K562 (cell line): ENCODE results near the gene MFSD11. TPM values are rescaled to one million over a fixed set of nuclear protein-coding genes. Genes with fewer than 3 reads are reported as not detected.

Source experiments
- ATAC-seq: fragments of 200-7000 bp; cut with Tn5 transposase; 3 replicates; pipeline ENCODE4 v1.9.1; 2020; ENCODE audit warnings: moderate library complexity
- BruUV-seq: library from RNA; stranded (reverse); fragments of 400-500 nt; replicated peaks from 2 replicates; lab custom pipeline; 2021; lab: Mats Ljungman, UMichigan
- CTCF ChIA-PET: fragments of 300-600 bp; formaldehyde crosslinking; extraction: SDS; loops from one replicate; lab custom pipeline; 2021; ENCODE audit warnings: low intra/inter-chr PET ratio; lab: Yijun Ruan, JAX
- POLR2A ChIA-PET: fragments of 300-600, 350-650 bp; sonication (Branson Sonifier 250); formaldehyde crosslinking; extraction: SDS; loops from one replicate; lab custom pipeline; 2021; ENCODE audit warnings: antibody characterized with exemption, inconsistent platforms; lab: Yijun Ruan, JAX
- DNase-seq, 4 experiments: peaks; one replicate each; pipeline versions ENCODE4 v3.0.0 to v3.0.0-alpha.2; 2011 to 2018; ENCODE audit warnings: low spot score in 3 of 4, mixed read lengths in 3 of 4; ENCODE audit errors: extremely low read depth in 1 of 4
- FAIRE-seq: peaks from 2 replicates; lab custom pipeline; 2011; peaks lifted over from hg19 to GRCh38; lab: Jason Lieb, UNC
- H2AFZ ChIP-seq: 2 replicates; pipeline ENCODE4 v1.6.0; 2011; ENCODE audit warnings: low read depth, low read length, control low read depth, inconsistent platforms
- H3K27ac ChIP-seq: fragments of 200-600 bp; 3 replicates; pipeline ENCODE4 v1.8.0; 2011; ENCODE audit warnings: low read depth, mild to moderate bottlenecking, control low read depth, inconsistent platforms, low read length, moderate library complexity, mixed read lengths; ENCODE audit errors: extremely low read depth
- H3K27me3 ChIP-seq, 2 experiments: fragments of 300-600 bp in 1 of 2; 2 replicates in 1 of 2; 3 replicates in 1 of 2; pipeline versions ENCODE4 v1.6.0 to v1.8.0; 2011; ENCODE audit warnings: inconsistent platforms in 2 of 2, low read length in 2 of 2, mild to moderate bottlenecking in 1 of 2, mixed read lengths in 1 of 2, moderate library complexity in 1 of 2; ENCODE audit not compliant: control insufficient read depth in 2 of 2, insufficient read depth in 2 of 2
- H3K36me3 ChIP-seq: fragments of 300-600 bp; 3 replicates; pipeline ENCODE4 v1.8.0; 2011; ENCODE audit warnings: mild to moderate bottlenecking, low read length, inconsistent platforms; ENCODE audit not compliant: control insufficient read depth, insufficient read depth
- H3K4me1 ChIP-seq, 2 experiments: fragments of 200-600 bp in 1 of 2; replicated peaks in 1 of 2; 2 replicates in 1 of 2; 3 replicates in 1 of 2; pipeline versions ENCODE4 v1.5.1 to v1.8.0; 2011; ENCODE audit warnings: inconsistent platforms in 2 of 2, low read length in 2 of 2, mild to moderate bottlenecking in 1 of 2, mixed read lengths in 1 of 2, moderate library complexity in 1 of 2; ENCODE audit not compliant: control insufficient read depth in 2 of 2, insufficient read depth in 2 of 2
- H3K4me2 ChIP-seq: 2 replicates; pipeline ENCODE4 v1.6.1; 2011; ENCODE audit warnings: low read length, control low read depth, inconsistent platforms, mixed read lengths; ENCODE audit not compliant: insufficient read depth
- H3K4me3 ChIP-seq: fragments of 200-600 bp; sonication (generic), shearing (Covaris generic); 2 replicates; pipeline ENCODE4 v1.5.1; 2016; ENCODE audit warnings: control low read depth, inconsistent platforms
- H3K79me2 ChIP-seq: fragments of 200-600 bp; 3 replicates; pipeline ENCODE4 v1.8.0; 2011; ENCODE audit warnings: low read length, inconsistent platforms; ENCODE audit not compliant: control insufficient read depth, insufficient read depth
- H3K9ac ChIP-seq, 2 experiments: 2 replicates each; pipeline versions ENCODE4 v1.6.0 to v1.6.1; 2011; ENCODE audit warnings: low read depth in 2 of 2, low read length in 2 of 2, control low read depth in 1 of 2, inconsistent platforms in 1 of 2, mild to moderate bottlenecking in 1 of 2, mixed read lengths in 1 of 2; ENCODE audit not compliant: insufficient read depth in 1 of 2
- H3K9me1 ChIP-seq: one replicate; pipeline ENCODE4 v1.6.0; 2011; ENCODE audit warnings: inconsistent platforms, mild to moderate bottlenecking, low read length, moderate library complexity; ENCODE audit not compliant: control insufficient read depth, insufficient read depth
- H3K9me3 ChIP-seq: replicated peaks from 2 replicates; pipeline ENCODE4 v1.5.1; 2011; ENCODE audit warnings: low read depth, low read length, inconsistent platforms; ENCODE audit not compliant: control insufficient read depth, insufficient read depth
- H4K20me1 ChIP-seq: replicated peaks from 2 replicates; pipeline ENCODE4 v1.6.1; 2011; ENCODE audit warnings: low read length, inconsistent platforms, mixed read lengths; ENCODE audit not compliant: control insufficient read depth, insufficient read depth
- EP400 ChIP-seq: fragments of 450-650 bp; IDR thresholded peaks from 2 replicates; pipeline ENCODE4 v1.6.1; 2017; ENCODE audit warnings: antibody characterized with exemption, mild to moderate bottlenecking, moderate library complexity
- FOXK2 ChIP-seq, 2 experiments: fragments of 450-650 bp; IDR thresholded peaks in 1 of 2; conservative IDR thresholded peaks in 1 of 2; 2 replicates each; pipeline ENCODE4 v1.6.1; 2016; ENCODE audit warnings: low read depth in 2 of 2, mild to moderate bottlenecking in 1 of 2
- FOXM1 ChIP-seq, 2 experiments: fragments of 450-650 bp in 1 of 2; sonication (generic) in 1 of 2; formaldehyde crosslinking in 1 of 2; IDR thresholded peaks; 2 replicates each; pipeline versions ENCODE4 v1.6.1 to v1.9.0; 2017 to 2022; ENCODE audit warnings: low read depth in 2 of 2, mild to moderate bottlenecking in 2 of 2, missing genetic modification reagents in 1 of 2, moderate library complexity in 1 of 2
- ID3 ChIP-seq, 2 experiments: fragments of 250-450 bp in 1 of 2; fragments of 450-650 bp in 1 of 2; sonication (Bioruptor Pico) in 1 of 2; IDR thresholded peaks; 2 replicates each; pipeline versions ENCODE4 v1.6.1 to v1.8.0; 2016 to 2021; ENCODE audit warnings: mild to moderate bottlenecking in 2 of 2, moderate library complexity in 2 of 2, missing compliant biosample characterization in 1 of 2, missing genetic modification characterization in 1 of 2
- KDM5B ChIP-seq: fragments of 200-600 bp; sonication (generic); IDR thresholded peaks from 2 replicates; pipeline ENCODE4 v1.6.1; 2012; ENCODE audit warnings: low read depth, mild to moderate bottlenecking, moderate library complexity, low read length, control low read depth, inconsistent platforms; ENCODE audit not compliant: insufficient replicate concordance
- L3MBTL2 ChIP-seq: fragments of 450-650 bp; IDR thresholded peaks from 2 replicates; pipeline ENCODE4 v1.6.1; 2016; ENCODE audit warnings: mild to moderate bottlenecking, moderate library complexity
- MEIS2 ChIP-seq: fragments of 450-650 bp; IDR thresholded peaks from 2 replicates; pipeline ENCODE4 v1.6.1; 2014; ENCODE audit warnings: mild to moderate bottlenecking; ENCODE audit not compliant: partially characterized antibody
- NFIC ChIP-seq: fragments of 450-650 bp; IDR thresholded peaks from 2 replicates; pipeline ENCODE4 v1.6.1; 2017; ENCODE audit warnings: mild to moderate bottlenecking, inconsistent platforms
- NFIX ChIP-seq: fragments of 250-450 bp; sonication (Bioruptor Pico); IDR thresholded peaks from 2 replicates; pipeline ENCODE4 v1.4.0; 2020; ENCODE audit warnings: low read depth, mild to moderate bottlenecking, moderate library complexity
- SP1 ChIP-seq: sonication (generic); formaldehyde crosslinking; IDR thresholded peaks from 2 replicates; pipeline ENCODE4 v1.8.1; 2022; ENCODE audit warnings: mild to moderate bottlenecking, missing genetic modification reagents
- SUPT5H ChIP-seq: fragments of 450-650 bp; IDR thresholded peaks from 2 replicates; pipeline ENCODE4 v1.6.1; 2016
- TCF3 ChIP-seq: sonication (generic); formaldehyde crosslinking; IDR thresholded peaks from 2 replicates; pipeline ENCODE4 v1.4.0; 2020; ENCODE audit warnings: mild to moderate bottlenecking, missing genetic modification reagents
- TFE3 ChIP-seq: fragments of 450-650 bp; formaldehyde crosslinking; IDR thresholded peaks from 2 replicates; pipeline ENCODE4 v1.4.0; 2020; ENCODE audit warnings: mild to moderate bottlenecking, mixed read lengths
- TGIF2 ChIP-seq: sonication (generic); formaldehyde crosslinking; IDR thresholded peaks from 2 replicates; pipeline ENCODE4 v1.8.1; 2022; ENCODE audit warnings: mild to moderate bottlenecking, missing genetic modification reagents, moderate library complexity
- YY1 ChIP-seq, 3 experiments: IDR thresholded peaks; 2 replicates each; pipeline ENCODE4 v1.6.1; 2011; ENCODE audit warnings: low read length in 2 of 3, mild to moderate bottlenecking in 2 of 3, moderate library complexity in 2 of 3, borderline replicate concordance in 1 of 3, control low read depth in 1 of 3, low read depth in 1 of 3; ENCODE audit not compliant: insufficient read depth in 3 of 3, insufficient replicate concordance in 2 of 3, control insufficient read depth in 1 of 3, insufficient read length in 1 of 3; ENCODE audit errors: extremely low read depth in 1 of 3
- ZEB2 ChIP-seq: fragments of 450-650 bp; IDR thresholded peaks from 2 replicates; pipeline ENCODE4 v1.6.1; 2016
- ZFP30 ChIP-seq: fragments of 250-450 bp; sonication (Bioruptor Pico); IDR thresholded peaks from 2 replicates; pipeline ENCODE4 v1.8.0; 2022; ENCODE audit warnings: moderate library complexity, mild to moderate bottlenecking, inconsistent platforms, borderline replicate concordance
- ZFP36 ChIP-seq: fragments of 150-350 bp; IDR thresholded peaks from 2 replicates; pipeline ENCODE4 v1.6.1; 2018; ENCODE audit warnings: low read length, low read depth; ENCODE audit not compliant: partially characterized antibody
- WGBS: fragments of 100-300 bp; shearing (Covaris generic); methylation state at CpG from one replicate; pipeline ENCODE4 v1.1.6; 2016; ENCODE audit warnings: low coverage, mixed read lengths; ENCODE audit not compliant: insufficient coverage; ENCODE audit errors: missing lambda C conversion rate; 5-methylcytosine and 5-hydroxymethylcytosine counted together
- in situ Hi-C: fragments of 300-500 bp; cut with MboI; formaldehyde crosslinking; loops from 4 replicates; pipeline ENCODE4 v1.15.0; 2018; ENCODE audit warnings: inconsistent platforms, mixed read lengths
- intact Hi-C: fragments of 100-400 bp; cut with micrococcal nuclease; formaldehyde crosslinking; loops from 2 replicates; pipeline ENCODE4 v1.14.2; 2022
- polyA plus RNA-seq, 8 experiments: library from polyadenylated mRNA; depleted of rRNA in 4 of 8; stranded (reverse) in 5 of 8; unstranded in 3 of 8; fragments of >200 nt; fragmentation: Nextera tagmentation in 2 of 8; fragmentation: Illumina TruSeq in 1 of 8; extraction: Ambion mirVana in 2 of 8; extraction: Trizol in 1 of 8; gene quantifications; 2 replicates each; pipeline versions ENCODE4 v1.2.1 to v1.2.3, GENCODE V29; 2011 to 2014; ENCODE audit warnings: inconsistent platforms in 1 of 8, missing spikeins in 1 of 8
- total RNA-seq, 7 experiments: library from RNA; depleted of rRNA in 6 of 7; stranded (reverse); fragments of >200 nt in 6 of 7; fragmentation: Illumina TruSeq in 2 of 7; extraction: Trizol in 2 of 7; gene quantifications; 2 replicates each; pipeline versions ENCODE4 v1.2.1 to v1.2.3, GENCODE V29; 2011 to 2021; ENCODE audit warnings: low replicate concordance in 1 of 7

MFSD11 gene
- total and polyA plus RNA-seq, 9 of the 15 experiments (the other 6 are each of a cell fraction or from before 2014, with no cell fraction given) = 14.4 to 24.5 (median 19.9) TPM

GRCh38 chr17:76725580-76726230 is 12.2 kb upstream of the MFSD11 start:
- Histone ChIP-seq H3K27me3 (no peaks in the 10 kb centered on the region), H3K9me1 (no peaks in the 10 kb centered on the region), H3K27ac (peak overlapping the region; percentile 96), H3K4me2 (peak overlapping the region; percentile 88), H3K9ac (peak overlapping the region; percentile 86 to 98), H3K4me1 (peaks cover 16 to 44% of the 10 kb centered on the region in 2 experiments; a peak in 4 of 5 replicates), H3K36me3 (peaks cover 54% of the 10 kb centered on the region), H3K9me3 (no peaks in the 10 kb centered on the region; the same call in 1 of the 2 replicates), H2AFZ (peak overlapping the region; percentile 83), H4K20me1 (peaks cover 11% of the 10 kb centered on the region; the same call in 1 of the 2 replicates), H3K79me2 (peaks cover 74% of the 10 kb centered on the region), H3K4me3 (peak overlapping the region; percentile 82)
- intact Hi-C loops = loop anchor here (5.0 kb wide), 1 partner anchor 83 kb away; the partner anchor contains the start of gene ST6GALNAC1
- CTCF ChIA-PET = interaction anchor here (0.6 kb wide), 1 partner anchor 38 kb away, joined by 3 read pairs; no protein-coding TSS in a partner anchor
- FAIRE-seq (peak; percentile 55), ATAC-seq (peak; percentile 72), DNase-seq (peak; percentile 72 to 90 (median 79))
- WGBS = under 1% methylated on average over 38 of the region's 38 CpGs
- BruUV-seq = no TSS peak
- in situ Hi-C loops = no loop called here
- POLR2A ChIA-PET = interaction anchor here (0.7 to 5.1 kb wide), 6 partner anchors 8 to 180 kb away, joined by 3 to 75 read pairs (median 20); partner anchors contain the start of genes MFSD11, MXRA7 and SRSF2
- TF ChIP-seq NFIC (peak; percentile 23), TCF3 (CRISPR knock-in tag) (no peak), ZFP36 (no peak), TGIF2 (CRISPR knock-in tag) (peak; percentile 61; the same call in 1 of the 2 replicates), SUPT5H (0 out of 2 replicates have a peak, but pooled peaks have one; percentile 42), NFIX (CRISPR knock-in tag) (no peak), YY1 (IDR thresholded peaks at IDR 0.05; ENCODE audit: borderline replicate concordance in 1 of 3, control insufficient read depth in 1 of 3, extremely low read depth in 1 of 3, insufficient read depth in 3 of 3, insufficient read length in 1 of 3, insufficient replicate concordance in 2 of 3, low read depth in 1 of 3, low read length in 2 of 3) (no peak), FOXM1 (IDR thresholded peaks at IDR 0.05; ENCODE audit: low read depth) (no peak), FOXM1 (CRISPR knock-in tag; IDR thresholded peaks at IDR 0.05; ENCODE audit: low read depth) (no peak), ID3 (CRISPR knock-in tag; IDR thresholded peaks at IDR 0.05) (no peak), ID3 (tag; IDR thresholded peaks at IDR 0.05) (peak; percentile 51; the same call in 1 of the 2 replicates), ZEB2 (0 out of 2 replicates have a peak, but pooled peaks have one; percentile 11), KDM5B (peak; percentile 25), L3MBTL2 (peak; percentile 66; the same call in 1 of the 2 replicates), EP400 (peak; percentile 75; the same call in 1 of the 2 replicates), SP1 (no peak), ZFP30 (CRISPR knock-in tag) (no peak), TFE3 (no peak), MEIS2 (peak; percentile 50), FOXK2 (conservative IDR thresholded peaks at IDR 0.05 in 1 of 2, IDR thresholded peaks at IDR 0.05 in 1 of 2; ENCODE audit: low read depth in 2 of 2) (0 out of 4 replicates have a peak, but pooled peaks of 1 of the 2 experiments have one; percentile 13)
